GM21515 (cell line): Measurements from ENCODE around the gene ENPP3.
"Not testable (repeated sequence)": the region's sequence is repeated elsewhere in the genome, so short reads cannot be mapped to it uniquely, and the experiment has no call there.

ENCODE experiments used
- ATAC-seq: cut with Tn5 transposase; IDR thresholded peaks from one replicate; pipeline ENCODE4 v1.9.1; 2021; ENCODE audit not compliant: unreplicated experiment

Gene ENPP3

GRCh38 chr6:131733376-131734016 lies 96.4 kb downstream of the ENPP3 start:
- ATAC-seq = no peak

DNA sequence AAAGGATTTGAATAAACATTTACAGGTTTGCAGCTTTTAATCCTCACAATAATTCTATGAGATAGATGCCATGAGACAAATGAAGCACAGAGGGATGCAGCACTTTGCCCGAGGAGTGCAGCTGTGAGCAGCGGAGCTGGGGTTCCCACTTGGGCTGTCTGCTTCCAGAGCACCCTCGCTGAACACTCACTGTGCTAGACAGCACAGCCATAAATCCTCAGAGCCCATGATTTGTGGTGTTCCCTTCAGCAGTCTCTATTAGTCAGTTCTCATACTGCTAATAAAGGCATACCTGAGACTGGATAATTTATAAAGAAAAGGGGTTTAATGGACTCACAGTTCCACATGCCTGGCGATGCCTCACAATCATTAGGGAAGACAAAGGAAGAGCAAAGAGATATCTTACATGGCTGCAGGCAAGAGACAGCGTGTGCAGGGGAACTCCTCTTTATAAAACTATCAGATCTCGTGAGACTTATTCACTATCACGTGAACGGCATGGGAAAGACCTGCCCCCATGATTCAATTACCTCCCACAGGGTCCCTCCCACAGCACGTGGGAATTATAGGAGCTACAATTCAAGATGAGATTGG lies 99.0 kb downstream of the ENPP3 start:
- ATAC-seq = no peak

- no peak for ATAC-seq
Observed at GRCh38 chr6:131736811-131737210, 99.7 kb downstream of the ENPP3 start.

DNA sequence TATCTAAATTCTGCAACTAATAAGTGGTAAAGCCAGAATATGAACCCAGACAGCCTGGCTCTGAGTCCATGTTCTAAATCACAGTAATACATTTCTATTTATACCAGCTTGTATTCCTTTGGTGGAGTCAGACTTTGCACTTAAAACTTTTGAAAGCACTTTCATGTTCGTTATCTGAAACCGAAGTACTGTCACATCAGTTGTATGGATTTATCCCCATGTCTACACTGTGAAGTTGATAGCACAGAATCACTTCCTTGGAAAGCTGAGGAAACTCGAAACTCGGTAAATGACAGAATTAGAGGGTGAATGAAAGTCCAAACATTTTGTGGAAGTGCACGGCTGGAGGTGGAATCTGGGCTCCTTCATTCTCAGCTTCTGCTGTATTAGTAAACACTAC lies 102.0 kb downstream of the ENPP3 start:
- ATAC-seq = no peak

DNA sequence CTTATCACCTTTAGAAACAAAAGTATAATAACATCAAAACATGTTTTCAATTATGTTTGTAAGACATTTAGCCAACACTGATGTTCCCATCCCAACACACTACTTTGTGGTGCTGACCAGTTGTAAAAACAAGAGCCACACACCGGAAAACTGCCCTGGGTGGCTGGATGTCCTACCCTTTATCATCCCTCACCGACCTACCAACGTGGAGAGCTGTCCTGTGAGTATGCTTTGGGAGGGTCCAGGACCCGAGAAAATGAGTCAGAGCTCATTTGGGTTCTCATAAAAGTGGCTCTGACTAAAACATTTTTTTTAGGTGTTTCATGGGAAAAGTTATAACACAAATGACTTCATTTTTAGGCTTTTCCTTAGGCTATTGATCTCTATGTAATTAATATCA lies 103.1 kb downstream of the ENPP3 start:
- no peak for ATAC-seq

DNA sequence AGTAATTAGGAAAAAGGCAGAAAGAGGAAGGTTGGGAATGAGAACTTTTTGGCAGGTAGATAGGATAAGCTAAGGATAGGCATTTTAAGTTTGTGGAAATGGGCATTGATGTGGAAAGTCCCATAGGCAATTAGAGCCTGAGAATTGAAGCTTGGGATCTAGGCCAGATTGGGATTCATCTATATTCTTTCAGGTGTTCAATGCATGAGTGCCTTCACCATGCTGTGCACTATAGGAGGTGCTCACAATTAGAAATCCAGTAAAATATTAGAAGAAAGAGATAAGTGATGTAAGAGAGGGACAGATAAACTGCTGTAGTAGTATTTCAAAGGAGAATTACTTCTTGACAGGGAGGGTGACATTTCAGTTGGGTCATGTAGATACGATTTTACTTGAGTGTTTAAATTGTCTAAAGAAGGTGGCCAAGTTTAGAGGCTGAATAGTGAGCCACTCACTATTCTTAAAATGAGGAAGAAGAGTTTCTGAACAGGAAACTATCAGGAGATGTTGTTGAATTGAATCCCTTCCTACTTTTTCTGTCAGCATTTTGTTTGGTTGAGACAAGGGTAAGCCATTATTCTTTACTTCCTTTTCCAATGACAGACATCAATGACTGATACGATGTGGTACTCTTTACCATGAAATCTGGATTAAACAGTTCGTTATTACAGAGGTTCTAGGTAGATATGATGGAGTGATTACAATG lies 104.7 kb downstream of the ENPP3 start:
- ATAC-seq = no peak

DNA sequence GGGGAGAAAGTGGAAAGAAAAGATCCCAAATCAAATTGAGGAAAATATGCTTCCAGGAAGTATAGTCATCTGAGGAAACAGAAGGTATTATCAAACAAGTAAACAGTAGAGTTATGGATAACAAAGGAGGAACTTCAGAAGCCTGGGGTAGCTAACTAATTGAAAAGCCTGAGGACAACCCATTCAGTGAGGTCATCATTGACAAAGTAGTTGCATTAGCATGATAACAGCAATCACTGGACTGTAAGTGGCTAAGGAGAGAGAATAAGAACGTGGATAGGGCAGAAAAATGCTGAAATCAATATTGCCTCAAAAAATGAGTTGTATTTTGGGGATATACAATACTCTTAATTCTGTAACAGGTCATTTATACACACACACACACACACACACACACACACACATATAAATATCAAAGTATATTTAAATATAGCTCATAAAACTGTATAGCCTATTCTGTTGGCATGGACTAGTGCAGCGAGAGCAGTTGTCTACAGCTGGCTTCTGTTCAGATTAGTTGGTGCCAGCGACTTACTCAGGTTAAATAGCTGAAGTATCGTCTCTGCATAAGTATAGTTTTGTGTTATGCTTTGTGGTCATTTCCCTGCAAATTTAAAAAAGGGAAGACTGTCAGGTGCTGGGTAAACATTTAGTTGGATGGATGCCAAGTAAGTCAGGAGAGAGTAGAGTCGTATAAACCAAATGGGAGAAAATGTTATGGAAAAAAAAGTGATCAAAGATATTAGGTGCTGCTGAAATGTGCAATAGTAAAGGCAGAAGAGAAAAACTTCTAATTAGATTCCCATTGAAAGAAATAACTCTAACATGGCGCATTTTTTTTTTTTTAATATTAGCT lies 107.6 kb downstream of the ENPP3 start:
- no peak for ATAC-seq

DNA sequence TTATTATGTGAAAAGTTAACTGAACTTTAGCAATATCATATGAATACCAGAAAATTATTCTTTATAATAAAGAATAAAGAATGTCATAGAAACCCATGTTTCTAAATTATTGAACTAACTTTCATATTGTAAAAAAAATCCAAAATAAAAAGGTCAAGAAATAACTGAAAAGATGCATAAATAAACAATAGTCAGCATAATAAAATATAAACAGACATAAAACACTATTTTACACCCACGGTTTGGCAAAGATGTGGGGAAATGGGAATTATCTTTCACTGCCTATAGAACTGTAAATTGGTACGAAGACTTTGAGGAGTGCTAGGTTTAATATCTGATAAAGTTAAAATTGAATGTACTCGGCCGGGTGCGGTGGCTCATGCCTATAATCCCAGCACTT lies 108.4 kb downstream of the ENPP3 start:
- ATAC-seq = no peak

DNA sequence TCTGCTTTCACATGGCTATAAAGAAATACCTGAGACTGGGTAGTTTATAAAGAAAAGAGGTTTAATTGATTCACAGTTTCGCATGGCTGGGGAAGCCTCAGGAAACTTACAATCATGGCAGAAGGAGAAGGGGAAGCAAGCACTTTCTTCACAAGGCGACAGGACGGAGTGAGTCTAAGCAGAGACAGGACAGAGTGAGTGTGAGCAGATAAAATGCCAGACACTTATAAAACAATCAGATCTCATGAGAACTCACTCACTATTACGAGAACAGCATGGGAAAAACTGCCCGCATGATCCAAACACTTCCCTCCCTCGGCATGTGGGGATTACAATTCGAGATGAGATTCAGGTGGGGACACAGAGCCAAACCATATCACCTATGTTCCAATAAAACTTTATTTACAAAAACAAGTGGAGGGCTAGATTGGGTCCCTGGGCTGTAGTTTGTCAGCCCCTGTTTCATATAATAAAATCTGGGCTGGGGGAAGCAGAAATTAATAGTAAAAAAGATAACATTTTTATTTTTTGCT lies 110.8 kb downstream of the ENPP3 start:
- ATAC-seq = no peak

- no peak for ATAC-seq
Observed at GRCh38 chr6:131749023-131749422, 111.9 kb downstream of the ENPP3 start.

- ATAC-seq = not testable (repeated sequence)
Observed at GRCh38 chr6:131751012-131751715, 114.1 kb downstream of the ENPP3 start.

- ATAC-seq = no peak
Observed at GRCh38 chr6:131754088-131754487, 117.0 kb downstream of the ENPP3 start.

DNA sequence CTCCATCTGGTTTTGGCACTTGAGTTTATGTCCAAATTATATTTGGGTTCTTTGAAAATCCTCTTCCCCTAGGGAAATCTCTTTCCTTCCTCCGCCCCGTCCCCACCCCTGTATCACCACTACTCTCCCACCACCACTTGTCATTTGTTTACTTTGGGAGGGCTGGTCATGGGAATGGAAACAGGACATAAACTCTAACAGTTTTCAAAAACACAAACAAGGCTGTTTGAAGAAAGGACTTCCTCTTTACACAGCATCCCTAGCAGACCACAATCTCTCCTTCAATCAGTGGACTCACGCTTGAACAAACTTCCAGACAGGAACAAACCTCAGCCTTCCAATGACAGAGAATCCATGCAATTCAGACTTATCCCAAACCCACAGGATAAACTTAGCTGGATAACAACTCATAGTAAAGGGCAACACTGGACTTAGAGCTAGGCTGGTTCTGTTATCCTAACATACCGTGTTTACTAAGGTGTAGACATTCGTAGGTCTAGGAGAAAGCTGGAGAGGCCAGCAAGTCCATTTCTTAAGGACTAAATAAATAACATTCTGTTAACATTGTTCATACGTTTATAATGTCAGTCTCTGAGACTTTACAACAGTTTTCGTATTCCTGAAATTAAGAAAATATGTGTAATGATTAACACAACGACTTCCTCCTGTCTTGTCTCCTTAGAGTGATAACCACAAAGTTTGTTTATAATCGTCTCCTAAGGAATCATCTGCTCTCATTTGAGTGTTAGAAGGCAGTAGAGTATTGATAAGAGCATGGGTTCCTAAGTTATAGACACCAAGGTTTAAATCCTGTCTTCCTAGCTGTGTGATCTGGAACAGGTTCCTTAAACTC lies 117.8 kb downstream of the ENPP3 start:
- no peak for ATAC-seq

DNA sequence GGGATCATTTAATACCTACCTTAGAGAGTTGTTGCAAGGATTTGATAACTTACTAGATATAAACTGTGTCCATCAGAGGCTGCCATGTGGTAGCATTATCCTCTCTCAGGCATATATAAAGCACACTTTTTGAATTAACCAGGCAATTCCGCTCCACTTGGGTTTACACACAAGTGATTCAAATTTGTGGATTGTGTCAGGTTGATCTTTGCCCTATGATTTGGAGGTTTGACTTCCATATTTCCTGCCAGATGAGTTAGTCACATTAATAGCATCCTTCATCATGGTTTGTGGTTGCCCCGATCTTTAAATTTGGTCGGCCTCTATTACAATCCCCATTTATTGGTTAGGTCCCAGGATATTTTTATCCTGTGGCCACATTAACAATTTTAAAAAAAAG lies 118.5 kb downstream of the ENPP3 start:
- no peak for ATAC-seq

DNA sequence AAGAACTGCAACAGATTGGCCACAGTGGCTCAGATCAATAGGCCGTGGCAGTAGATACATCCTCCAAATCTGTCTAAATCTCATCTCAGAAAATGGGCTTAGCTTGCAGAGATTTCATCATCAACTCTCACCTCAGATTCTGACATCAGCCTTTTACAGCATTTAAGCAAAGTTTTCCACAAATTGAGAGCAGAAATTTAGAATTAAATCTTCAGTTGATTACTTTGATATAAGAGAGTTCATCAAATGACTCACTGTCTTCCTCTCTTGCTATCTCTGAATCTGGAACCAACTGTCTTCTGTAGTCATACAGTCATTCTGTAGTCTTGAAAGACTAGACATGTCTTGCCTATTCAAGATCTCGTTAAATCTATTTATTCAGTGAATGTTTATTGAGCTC lies 118.9 kb downstream of the ENPP3 start:
- ATAC-seq = no peak

- no peak for ATAC-seq
Observed at GRCh38 chr6:131758920-131759319, 121.8 kb downstream of the ENPP3 start.

- ATAC-seq = no peak
Observed at GRCh38 chr6:131761060-131761761, 124.1 kb downstream of the ENPP3 start.

DNA sequence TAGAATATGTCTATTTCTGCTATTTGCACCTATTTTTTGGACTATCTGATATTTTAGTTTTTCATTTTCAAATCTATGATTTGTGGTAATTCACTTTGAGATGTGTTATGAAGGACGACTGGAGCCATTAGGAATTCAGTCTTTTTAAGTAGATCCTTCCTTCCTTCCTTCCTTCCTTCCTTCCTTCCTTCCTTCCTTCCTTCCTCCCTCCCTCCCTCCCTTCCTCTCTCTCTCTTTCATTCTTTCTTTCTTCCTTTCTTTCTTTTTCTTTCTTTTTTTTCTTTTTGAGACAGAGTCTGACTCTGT lies 124.6 kb downstream of the ENPP3 start:
- no peak for ATAC-seq

DNA sequence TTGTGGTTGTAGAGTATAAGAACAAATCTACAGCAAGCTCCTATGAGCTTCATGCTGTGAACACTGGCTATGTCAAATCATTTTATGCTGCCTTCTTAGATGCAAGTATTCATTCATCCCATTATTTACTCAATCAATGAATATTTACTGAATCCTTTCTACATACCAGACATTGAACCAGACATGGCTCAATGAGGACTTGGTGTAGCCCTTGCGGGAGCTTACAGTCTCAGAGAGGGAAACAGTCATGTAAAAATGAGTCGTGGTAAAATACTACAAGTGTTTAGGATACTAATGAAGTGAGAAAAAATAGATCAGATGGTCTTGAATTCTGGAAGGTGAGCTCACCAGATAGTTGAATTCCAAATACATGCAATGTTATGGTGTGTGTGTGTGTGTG lies 125.9 kb downstream of the ENPP3 start:
- ATAC-seq = no peak
